GM10248 (cell line): Measurements from ENCODE around the gene HTR3D.

Experiments
- CTCF ChIA-PET: fragments of 300-600 bp; sonication (Branson Sonifier 250); formaldehyde crosslinking; extraction: SDS; loops from one replicate; lab custom pipeline; 2021; ENCODE audit warnings: antibody characterized with exemption; lab: Yijun Ruan, JAX
- POLR2A ChIA-PET: fragments of 350-650 bp; sonication (Branson Sonifier 250); formaldehyde crosslinking; extraction: SDS; loops from one replicate; lab custom pipeline; 2020; ENCODE audit warnings: antibody characterized with exemption; lab: Yijun Ruan, JAX
- DNase-seq: peaks from one replicate; pipeline ENCODE4 v3.0.0; 2012; ENCODE audit errors: extremely low spot score
- CTCF ChIP-seq: IDR thresholded peaks from 2 replicates; pipeline ENCODE4 v1.5.1; 2012; ENCODE audit warnings: mild to moderate bottlenecking, low read depth; ENCODE audit errors: extremely low read depth, missing control alignments, control extremely low read depth

The HTR3D gene, protein sequence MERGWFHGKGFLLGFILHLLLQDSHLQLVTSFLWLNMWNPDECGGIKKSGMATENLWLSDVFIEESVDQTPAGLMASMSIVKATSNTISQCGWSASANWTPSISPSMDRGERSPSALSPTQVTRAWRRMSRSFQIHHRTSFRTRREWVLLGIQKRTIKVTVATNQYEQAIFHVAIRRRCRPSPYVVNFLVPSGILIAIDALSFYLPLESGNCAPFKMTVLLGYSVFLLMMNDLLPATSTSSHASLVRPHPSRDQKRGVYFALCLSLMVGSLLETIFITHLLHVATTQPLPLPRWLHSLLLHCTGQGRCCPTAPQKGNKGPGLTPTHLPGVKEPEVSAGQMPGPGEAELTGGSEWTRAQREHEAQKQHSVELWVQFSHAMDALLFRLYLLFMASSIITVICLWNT

DNA sequence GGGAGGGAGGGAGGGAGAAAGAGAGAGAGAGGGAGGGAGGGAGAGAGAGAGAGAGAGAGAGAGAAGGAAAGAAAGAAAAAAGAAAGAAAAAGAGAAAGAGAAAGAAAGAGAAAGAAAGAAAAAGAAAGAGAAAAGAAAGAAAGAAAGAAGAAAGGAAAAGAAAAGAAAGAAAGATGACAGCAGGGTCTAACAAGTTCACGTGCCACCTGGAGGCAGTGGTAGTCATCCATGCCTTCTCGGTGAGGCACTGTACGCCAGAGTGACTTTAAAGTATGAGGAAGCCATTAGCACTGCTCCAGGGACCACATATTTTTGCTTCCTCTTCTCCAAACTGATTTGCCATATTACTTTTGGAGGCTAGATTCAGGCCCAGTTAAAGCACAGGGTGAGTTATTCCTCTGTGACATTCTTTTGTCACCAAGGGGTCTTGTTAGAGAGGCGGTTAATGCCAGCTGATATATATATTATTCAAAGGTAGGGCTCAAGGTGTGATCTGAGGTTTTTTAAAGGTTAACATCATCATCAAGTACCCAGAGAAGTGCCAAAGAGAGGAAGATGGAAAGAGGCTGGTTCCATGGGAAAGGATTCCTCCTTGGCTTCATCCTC is at the start of gene HTR3D:
HTR3D (plus strand) TSS at position 556 of the 606 bp plus-strand sequence; CDS start at position 556, 0 bp downstream.
- TF ChIP-seq CTCF: no peak
- DNase-seq: no peak
- ChIA-PET CTCF (no interaction called here), POLR2A (no interaction called here)

DNA sequence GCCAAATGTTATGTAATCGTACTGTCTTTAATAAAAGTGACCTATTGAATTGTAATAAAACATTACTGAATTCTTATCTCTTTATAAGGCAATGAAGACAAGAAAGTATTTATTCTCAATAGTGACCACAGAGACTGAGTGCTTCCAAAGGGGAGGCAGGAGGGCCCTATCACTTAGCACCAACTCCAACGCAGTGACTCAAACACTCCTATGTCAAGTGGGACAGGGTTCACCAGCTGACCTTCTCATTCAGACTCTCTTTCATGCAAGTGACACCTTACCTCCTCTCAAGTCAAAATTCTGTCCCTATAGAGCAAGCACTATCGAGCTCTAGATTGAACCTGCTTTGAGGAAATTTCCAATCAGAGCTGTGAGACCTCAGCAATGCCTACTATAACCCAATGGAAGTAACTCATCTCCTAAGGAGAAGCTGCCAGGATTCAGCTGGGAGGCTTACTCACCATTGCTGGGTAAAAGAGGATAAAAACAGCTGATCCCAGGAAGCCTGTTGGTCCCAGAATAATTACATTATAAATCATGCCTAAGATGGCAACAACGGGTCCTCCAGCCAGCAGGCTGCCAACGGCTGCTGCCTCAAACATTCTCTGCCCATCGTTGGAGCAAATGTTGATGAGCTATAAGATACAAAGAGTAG is 49.4 kb upstream of the HTR3D start:
- no peak for TF ChIP-seq CTCF
- DNase-seq: no peak
- POLR2A ChIA-PET: no interaction called here
- CTCF ChIA-PET: interaction anchor here (0.8 to 1.4 kb wide), 3 partner anchors 9 to 86 kb away, joined by 3 to 6 read pairs (median 4); no protein-coding TSS in a partner anchor

DNA sequence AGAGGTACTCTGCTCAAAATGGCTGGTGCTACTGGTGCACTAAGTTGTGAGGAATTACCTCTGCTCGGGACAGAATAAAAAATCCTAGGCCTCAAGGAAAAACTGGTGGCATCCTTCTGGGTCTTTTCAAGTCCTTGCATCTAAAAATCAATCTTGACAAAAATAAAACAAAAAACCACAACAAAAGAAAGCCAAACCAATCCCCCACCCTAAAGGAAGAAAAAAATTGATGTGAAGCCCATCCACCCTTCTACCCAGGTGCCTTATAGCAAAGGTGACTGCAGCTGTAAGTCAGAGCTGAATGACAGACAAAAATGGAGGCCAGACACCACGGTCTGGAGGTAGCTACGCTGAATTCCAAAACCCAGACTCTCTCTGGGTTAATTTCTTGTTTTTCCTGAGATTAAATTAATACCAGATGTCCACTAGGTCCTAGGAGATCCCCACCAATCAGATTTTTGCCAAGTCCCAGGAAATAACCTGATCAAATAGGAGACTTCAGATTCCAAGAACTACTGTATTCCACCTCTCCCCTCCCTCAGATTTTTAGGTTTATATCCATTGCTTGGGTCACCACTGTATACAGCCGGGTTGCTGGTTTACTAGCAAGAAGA is 47.3 kb upstream of the HTR3D start:
- CTCF ChIA-PET: no interaction called here
- DNase-seq: no peak
- TF ChIP-seq CTCF: no peak
- POLR2A ChIA-PET: no interaction called here

GRCh38 chr3:183984749-183985729 is 46.5 kb upstream of the HTR3D start:
- DNase-seq: no peak
- ChIA-PET CTCF (interaction anchor here (1.1 kb wide), 1 partner anchor 33 kb away, joined by 3 read pairs; the partner anchor contains the start of gene ABCC5), POLR2A (no interaction called here)
- TF ChIP-seq CTCF: no peak

DNA sequence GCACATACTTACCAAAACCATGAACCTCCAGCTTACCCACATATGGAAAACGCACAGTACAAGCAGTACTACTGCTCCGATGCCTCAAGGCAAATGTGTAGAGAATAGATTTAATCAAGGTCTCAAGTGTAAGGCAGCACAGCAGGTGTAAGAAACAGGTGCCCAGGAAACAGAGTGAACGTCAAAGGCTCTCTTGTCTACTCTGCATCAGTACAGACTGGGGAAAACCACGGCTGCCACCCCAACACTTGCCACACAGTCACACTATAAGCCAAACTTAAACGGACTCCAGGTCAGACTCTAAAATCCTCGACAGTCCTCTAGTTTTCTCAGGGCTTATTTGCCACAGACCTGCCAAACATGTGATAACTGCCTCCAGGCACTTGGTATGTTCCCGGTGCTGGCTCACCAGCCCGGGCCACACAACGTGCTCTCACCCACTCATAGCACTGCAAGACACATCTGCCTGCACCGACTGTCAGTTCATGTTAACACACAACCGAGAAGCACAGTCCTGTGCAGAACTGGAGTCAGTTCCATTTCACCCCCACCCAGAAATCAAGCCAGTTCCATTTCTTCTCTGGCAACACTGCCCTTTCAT is 44.4 kb upstream of the HTR3D start:
- CTCF ChIA-PET: interaction anchor here (1.0 to 1.8 kb wide), 4 partner anchors 11 to 31 kb away, joined by 3 to 7 read pairs (median 4); partner anchors contain the start of gene ABCC5
- TF ChIP-seq CTCF: no peak
- DNase-seq: no peak
- POLR2A ChIA-PET: no interaction called here
